K562 (cell line): Measurements from ENCODE around the gene PPP2R2B. TPM values are rescaled to one million over a fixed set of nuclear protein-coding genes. Genes with fewer than 3 reads are reported as not detected.

Experiments used
- ATAC-seq: fragments of 200-7000 bp; cut with Tn5 transposase; 3 replicates; pipeline ENCODE4 v1.9.1; 2020; ENCODE audit warnings: moderate library complexity
- BruUV-seq: library from RNA; stranded (reverse); fragments of 400-500 nt; replicated peaks from 2 replicates; lab custom pipeline; 2021; lab: Mats Ljungman, UMichigan
- CTCF ChIA-PET: fragments of 300-600 bp; formaldehyde crosslinking; extraction: SDS; loops from one replicate; lab custom pipeline; 2021; ENCODE audit warnings: low intra/inter-chr PET ratio; lab: Yijun Ruan, JAX
- POLR2A ChIA-PET: fragments of 300-600, 350-650 bp; sonication (Branson Sonifier 250); formaldehyde crosslinking; extraction: SDS; loops from one replicate; lab custom pipeline; 2021; ENCODE audit warnings: antibody characterized with exemption, inconsistent platforms; lab: Yijun Ruan, JAX
- DNase-seq, 4 experiments: peaks; one replicate each; pipeline versions ENCODE4 v3.0.0 to v3.0.0-alpha.2; 2011 to 2018; ENCODE audit warnings: low spot score in 3 of 4, mixed read lengths in 3 of 4; ENCODE audit errors: extremely low read depth in 1 of 4
- FAIRE-seq: peaks from 2 replicates; lab custom pipeline; 2011; peaks lifted over from hg19 to GRCh38; lab: Jason Lieb, UNC
- H2AFZ ChIP-seq: 2 replicates; pipeline ENCODE4 v1.6.0; 2011; ENCODE audit warnings: low read depth, low read length, control low read depth, inconsistent platforms
- H3K27ac ChIP-seq: fragments of 200-600 bp; 3 replicates; pipeline ENCODE4 v1.8.0; 2011; ENCODE audit warnings: low read depth, mild to moderate bottlenecking, control low read depth, inconsistent platforms, low read length, moderate library complexity, mixed read lengths; ENCODE audit errors: extremely low read depth
- H3K27me3 ChIP-seq, 2 experiments: fragments of 300-600 bp in 1 of 2; 2 replicates in 1 of 2; 3 replicates in 1 of 2; pipeline versions ENCODE4 v1.6.0 to v1.8.0; 2011; ENCODE audit warnings: inconsistent platforms in 2 of 2, low read length in 2 of 2, mild to moderate bottlenecking in 1 of 2, mixed read lengths in 1 of 2, moderate library complexity in 1 of 2; ENCODE audit not compliant: control insufficient read depth in 2 of 2, insufficient read depth in 2 of 2
- H3K36me3 ChIP-seq: fragments of 300-600 bp; 3 replicates; pipeline ENCODE4 v1.8.0; 2011; ENCODE audit warnings: mild to moderate bottlenecking, low read length, inconsistent platforms; ENCODE audit not compliant: control insufficient read depth, insufficient read depth
- H3K4me1 ChIP-seq, 2 experiments: fragments of 200-600 bp in 1 of 2; replicated peaks in 1 of 2; 2 replicates in 1 of 2; 3 replicates in 1 of 2; pipeline versions ENCODE4 v1.5.1 to v1.8.0; 2011; ENCODE audit warnings: inconsistent platforms in 2 of 2, low read length in 2 of 2, mild to moderate bottlenecking in 1 of 2, mixed read lengths in 1 of 2, moderate library complexity in 1 of 2; ENCODE audit not compliant: control insufficient read depth in 2 of 2, insufficient read depth in 2 of 2
- H3K4me2 ChIP-seq: 2 replicates; pipeline ENCODE4 v1.6.1; 2011; ENCODE audit warnings: low read length, control low read depth, inconsistent platforms, mixed read lengths; ENCODE audit not compliant: insufficient read depth
- H3K4me3 ChIP-seq: fragments of 200-600 bp; sonication (generic), shearing (Covaris generic); 2 replicates; pipeline ENCODE4 v1.5.1; 2016; ENCODE audit warnings: control low read depth, inconsistent platforms
- H3K79me2 ChIP-seq: fragments of 200-600 bp; 3 replicates; pipeline ENCODE4 v1.8.0; 2011; ENCODE audit warnings: low read length, inconsistent platforms; ENCODE audit not compliant: control insufficient read depth, insufficient read depth
- H3K9ac ChIP-seq, 2 experiments: 2 replicates each; pipeline versions ENCODE4 v1.6.0 to v1.6.1; 2011; ENCODE audit warnings: low read depth in 2 of 2, low read length in 2 of 2, control low read depth in 1 of 2, inconsistent platforms in 1 of 2, mild to moderate bottlenecking in 1 of 2, mixed read lengths in 1 of 2; ENCODE audit not compliant: insufficient read depth in 1 of 2
- H3K9me1 ChIP-seq: one replicate; pipeline ENCODE4 v1.6.0; 2011; ENCODE audit warnings: inconsistent platforms, mild to moderate bottlenecking, low read length, moderate library complexity; ENCODE audit not compliant: control insufficient read depth, insufficient read depth
- H3K9me3 ChIP-seq: replicated peaks from 2 replicates; pipeline ENCODE4 v1.5.1; 2011; ENCODE audit warnings: low read depth, low read length, inconsistent platforms; ENCODE audit not compliant: control insufficient read depth, insufficient read depth
- H4K20me1 ChIP-seq: replicated peaks from 2 replicates; pipeline ENCODE4 v1.6.1; 2011; ENCODE audit warnings: low read length, inconsistent platforms, mixed read lengths; ENCODE audit not compliant: control insufficient read depth, insufficient read depth
- BRF1 ChIP-seq: IDR thresholded peaks from 3 replicates; pipeline ENCODE4 v1.6.1; 2011; ENCODE audit warnings: borderline replicate concordance, mild to moderate bottlenecking; ENCODE audit not compliant: insufficient read length; ENCODE audit errors: extremely low read depth
- MIER1 ChIP-seq: fragments of 450-650 bp; IDR thresholded peaks from 2 replicates; pipeline ENCODE4 v1.6.1; 2016; ENCODE audit warnings: antibody characterized with exemption, mild to moderate bottlenecking, low read depth
- NONO ChIP-seq, 2 experiments: fragments of 200-400 bp in 1 of 2; fragments of 450-650 bp in 1 of 2; formaldehyde crosslinking in 1 of 2; IDR thresholded peaks; 2 replicates each; pipeline ENCODE4 v1.6.1; 2017; ENCODE audit warnings: low read depth in 2 of 2, mild to moderate bottlenecking in 2 of 2, moderate library complexity in 2 of 2, low read length in 1 of 2
- PHB ChIP-seq: fragments of 250-450 bp; sonication (Bioruptor Pico); IDR thresholded peaks from 2 replicates; pipeline ENCODE4 v1.5.0; 2021
- WGBS: fragments of 100-300 bp; shearing (Covaris generic); methylation state at CpG from one replicate; pipeline ENCODE4 v1.1.6; 2016; ENCODE audit warnings: low coverage, mixed read lengths; ENCODE audit not compliant: insufficient coverage; ENCODE audit errors: missing lambda C conversion rate; 5-methylcytosine and 5-hydroxymethylcytosine counted together
- in situ Hi-C: fragments of 300-500 bp; cut with MboI; formaldehyde crosslinking; loops from 4 replicates; pipeline ENCODE4 v1.15.0; 2018; ENCODE audit warnings: inconsistent platforms, mixed read lengths
- intact Hi-C: fragments of 100-400 bp; cut with micrococcal nuclease; formaldehyde crosslinking; loops from 2 replicates; pipeline ENCODE4 v1.14.2; 2022
- polyA plus RNA-seq, 8 experiments: library from polyadenylated mRNA; depleted of rRNA in 4 of 8; stranded (reverse) in 5 of 8; unstranded in 3 of 8; fragments of >200 nt; fragmentation: Nextera tagmentation in 2 of 8; fragmentation: Illumina TruSeq in 1 of 8; extraction: Ambion mirVana in 2 of 8; extraction: Trizol in 1 of 8; gene quantifications; 2 replicates each; pipeline versions ENCODE4 v1.2.1 to v1.2.3, GENCODE V29; 2011 to 2014; ENCODE audit warnings: inconsistent platforms in 1 of 8, missing spikeins in 1 of 8
- total RNA-seq, 7 experiments: library from RNA; depleted of rRNA in 6 of 7; stranded (reverse); fragments of >200 nt in 6 of 7; fragmentation: Illumina TruSeq in 2 of 7; extraction: Trizol in 2 of 7; gene quantifications; 2 replicates each; pipeline versions ENCODE4 v1.2.1 to v1.2.3, GENCODE V29; 2011 to 2021; ENCODE audit warnings: low replicate concordance in 1 of 7
- TF ChIP-seq, protein P1 (sequence below): fragments of 450-650 bp; IDR thresholded peaks from 2 replicates; pipeline ENCODE4 v1.6.1; 2017; ENCODE audit warnings: antibody characterized with exemption, mild to moderate bottlenecking
- TF ChIP-seq, protein P2 (sequence below): fragments of 250-450 bp; sonication (Bioruptor Pico); IDR thresholded peaks from 2 replicates; pipeline ENCODE4 v1.4.0; 2020; ENCODE audit warnings: mild to moderate bottlenecking, moderate library complexity
- TF ChIP-seq, protein P3 (sequence below): fragments of 450-650 bp; formaldehyde crosslinking; IDR thresholded peaks from 2 replicates; pipeline ENCODE4 v1.4.0; 2020; ENCODE audit warnings: mild to moderate bottlenecking, moderate library complexity

PPP2R2B gene
- total and polyA plus RNA-seq, 9 of the 15 experiments (the other 6 are each of a cell fraction or from before 2014, with no cell fraction given) = not detected

DNA sequence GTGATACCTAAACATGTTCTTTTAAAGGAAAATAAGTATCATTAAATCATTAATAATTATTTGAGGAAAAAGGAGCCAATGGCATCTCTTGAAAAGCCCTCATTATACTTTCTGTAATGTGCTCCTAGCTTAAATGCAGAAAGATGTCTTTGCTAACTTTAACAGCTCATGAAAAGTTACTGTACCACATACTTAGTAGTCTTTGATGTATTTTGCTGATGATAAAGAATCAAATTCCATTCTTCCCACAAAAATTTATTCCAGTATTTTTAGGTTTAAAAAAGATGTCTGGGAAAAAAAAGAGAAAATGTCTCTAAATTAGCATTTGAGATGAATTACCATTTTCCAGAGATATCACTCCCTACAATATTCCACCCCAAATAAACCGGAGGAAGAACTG, 112.5 kb downstream of the PPP2R2B start:
- no peaks in the 10 kb centered on the region for H3K27me3 ChIP-seq
- no peak overlapping the region for H3K9ac ChIP-seq
- CTCF ChIA-PET = no interaction called here
- intact Hi-C loops (no loop called here), in situ Hi-C loops (no loop called here)
- H3K4me1 ChIP-seq = no peaks in the 10 kb centered on the region
- no peaks in the 10 kb centered on the region for H4K20me1 ChIP-seq
- no peaks in the 10 kb centered on the region for H3K79me2 ChIP-seq
- no peak for FAIRE-seq
- no peaks in the 10 kb centered on the region for H3K36me3 ChIP-seq
- no peak overlapping the region for H3K4me3 ChIP-seq
- BruUV-seq = no TSS peak
- no peak for ATAC-seq
- TF ChIP-seq NONO (IDR thresholded peaks at IDR 0.05; ENCODE audit: low read depth in 2 of 2, low read length in 1 of 2) (no peak), PHB (CRISPR knock-in tag) (no peak), MIER1 (no peak), BRF1 (no peak)
- TF ChIP-seq, protein P1, sequence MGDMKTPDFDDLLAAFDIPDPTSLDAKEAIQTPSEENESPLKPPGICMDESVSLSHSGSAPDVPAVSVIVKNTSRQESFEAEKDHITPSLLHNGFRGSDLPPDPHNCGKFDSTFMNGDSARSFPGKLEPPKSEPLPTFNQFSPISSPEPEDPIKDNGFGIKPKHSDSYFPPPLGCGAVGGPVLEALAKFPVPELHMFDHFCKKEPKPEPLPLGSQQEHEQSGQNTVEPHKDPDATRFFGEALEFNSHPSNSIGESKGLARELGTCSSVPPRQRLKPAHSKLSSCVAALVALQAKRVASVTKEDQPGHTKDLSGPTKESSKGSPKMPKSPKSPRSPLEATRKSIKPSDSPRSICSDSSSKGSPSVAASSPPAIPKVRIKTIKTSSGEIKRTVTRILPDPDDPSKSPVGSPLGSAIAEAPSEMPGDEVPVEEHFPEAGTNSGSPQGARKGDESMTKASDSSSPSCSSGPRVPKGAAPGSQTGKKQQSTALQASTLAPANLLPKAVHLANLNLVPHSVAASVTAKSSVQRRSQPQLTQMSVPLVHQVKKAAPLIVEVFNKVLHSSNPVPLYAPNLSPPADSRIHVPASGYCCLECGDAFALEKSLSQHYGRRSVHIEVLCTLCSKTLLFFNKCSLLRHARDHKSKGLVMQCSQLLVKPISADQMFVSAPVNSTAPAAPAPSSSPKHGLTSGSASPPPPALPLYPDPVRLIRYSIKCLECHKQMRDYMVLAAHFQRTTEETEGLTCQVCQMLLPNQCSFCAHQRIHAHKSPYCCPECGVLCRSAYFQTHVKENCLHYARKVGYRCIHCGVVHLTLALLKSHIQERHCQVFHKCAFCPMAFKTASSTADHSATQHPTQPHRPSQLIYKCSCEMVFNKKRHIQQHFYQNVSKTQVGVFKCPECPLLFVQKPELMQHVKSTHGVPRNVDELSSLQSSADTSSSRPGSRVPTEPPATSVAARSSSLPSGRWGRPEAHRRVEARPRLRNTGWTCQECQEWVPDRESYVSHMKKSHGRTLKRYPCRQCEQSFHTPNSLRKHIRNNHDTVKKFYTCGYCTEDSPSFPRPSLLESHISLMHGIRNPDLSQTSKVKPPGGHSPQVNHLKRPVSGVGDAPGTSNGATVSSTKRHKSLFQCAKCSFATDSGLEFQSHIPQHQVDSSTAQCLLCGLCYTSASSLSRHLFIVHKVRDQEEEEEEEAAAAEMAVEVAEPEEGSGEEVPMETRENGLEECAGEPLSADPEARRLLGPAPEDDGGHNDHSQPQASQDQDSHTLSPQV = no peak
- TF ChIP-seq, protein P2, sequence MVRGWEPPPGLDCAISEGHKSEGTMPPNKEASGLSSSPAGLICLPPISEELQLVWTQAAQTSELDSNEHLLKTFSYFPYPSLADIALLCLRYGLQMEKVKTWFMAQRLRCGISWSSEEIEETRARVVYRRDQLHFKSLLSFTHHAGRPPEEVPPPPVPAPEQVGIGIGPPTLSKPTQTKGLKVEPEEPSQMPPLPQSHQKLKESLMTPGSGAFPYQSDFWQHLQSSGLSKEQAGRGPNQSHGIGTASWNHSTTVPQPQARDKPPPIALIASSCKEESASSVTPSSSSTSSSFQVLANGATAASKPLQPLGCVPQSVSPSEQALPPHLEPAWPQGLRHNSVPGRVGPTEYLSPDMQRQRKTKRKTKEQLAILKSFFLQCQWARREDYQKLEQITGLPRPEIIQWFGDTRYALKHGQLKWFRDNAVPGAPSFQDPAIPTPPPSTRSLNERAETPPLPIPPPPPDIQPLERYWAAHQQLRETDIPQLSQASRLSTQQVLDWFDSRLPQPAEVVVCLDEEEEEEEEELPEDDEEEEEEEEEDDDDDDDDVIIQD (CRISPR knock-in tag) = no peak
- TF ChIP-seq, protein P3, sequence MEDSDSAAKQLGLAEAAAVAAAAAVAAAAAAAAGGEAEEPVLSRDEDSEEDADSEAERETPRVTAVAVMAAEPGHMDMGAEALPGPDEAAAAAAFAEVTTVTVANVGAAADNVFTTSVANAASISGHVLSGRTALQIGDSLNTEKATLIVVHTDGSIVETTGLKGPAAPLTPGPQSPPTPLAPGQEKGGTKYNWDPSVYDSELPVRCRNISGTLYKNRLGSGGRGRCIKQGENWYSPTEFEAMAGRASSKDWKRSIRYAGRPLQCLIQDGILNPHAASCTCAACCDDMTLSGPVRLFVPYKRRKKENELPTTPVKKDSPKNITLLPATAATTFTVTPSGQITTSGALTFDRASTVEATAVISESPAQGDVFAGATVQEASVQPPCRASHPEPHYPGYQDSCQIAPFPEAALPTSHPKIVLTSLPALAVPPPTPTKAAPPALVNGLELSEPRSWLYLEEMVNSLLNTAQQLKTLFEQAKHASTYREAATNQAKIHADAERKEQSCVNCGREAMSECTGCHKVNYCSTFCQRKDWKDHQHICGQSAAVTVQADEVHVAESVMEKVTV (CRISPR knock-in tag) = no peak
- TF ChIP-seq, all 486 proteins: peak for 0
- 6% methylated on average over 1 of the region's 1 CpG for WGBS
- Histone ChIP-seq H2AFZ (no peak overlapping the region), H3K4me2 (no peak overlapping the region), H3K27ac (no peak overlapping the region), H3K9me1 (no peaks in the 10 kb centered on the region), H3K9me3 (no peaks in the 10 kb centered on the region)
- DNase-seq = no peak
- POLR2A ChIA-PET = no interaction called here
